K562 (cell line): Measurements from ENCODE around the gene GNAQ. TPM values are rescaled to one million over a fixed set of nuclear protein-coding genes. Genes with fewer than 3 reads are reported as not detected.
A peak's percentile ranks its signal among the peaks of the same experiment; 100 is the strongest.

Experiments used
- ATF3 ChIP-seq, 2 experiments: fragments of 450-650 bp in 1 of 2; sonication (generic) in 1 of 2; formaldehyde crosslinking in 1 of 2; IDR thresholded peaks in 1 of 2; conservative IDR thresholded peaks in 1 of 2; 2 replicates each; pipeline versions ENCODE4 v1.6.1 to v1.8.1; 2016 to 2023; ENCODE audit warnings: mild to moderate bottlenecking in 2 of 2, moderate library complexity in 2 of 2, inconsistent platforms in 1 of 2, missing genetic modification reagents in 1 of 2
- CHD1 ChIP-seq: fragments of 200-600 bp; sonication (generic); IDR thresholded peaks from one replicate; pipeline ENCODE4 v1.6.1; 2012; ENCODE audit warnings: mild to moderate bottlenecking, moderate library complexity, low read length, inconsistent platforms
- E2F5 ChIP-seq: sonication (generic); formaldehyde crosslinking; IDR thresholded peaks from 2 replicates; pipeline ENCODE4 v1.8.0; 2022; ENCODE audit warnings: mild to moderate bottlenecking, missing genetic modification reagents
- ELK1 ChIP-seq: sonication (generic); formaldehyde crosslinking; IDR thresholded peaks from 2 replicates; pipeline ENCODE4 v1.8.1; 2022; ENCODE audit warnings: missing genetic modification reagents
- EZH2 ChIP-seq: IDR thresholded peaks from 2 replicates; pipeline ENCODE4 v1.6.1; 2012; ENCODE audit warnings: low read depth, mild to moderate bottlenecking, inconsistent platforms, low read length, borderline replicate concordance
- HDAC1 ChIP-seq, 2 experiments: fragments of 450-650 bp; IDR thresholded peaks; 2 replicates each; pipeline ENCODE4 v1.6.1; 2016 to 2017; ENCODE audit warnings: inconsistent platforms in 1 of 2, mild to moderate bottlenecking in 1 of 2, moderate library complexity in 1 of 2
- HMG20B ChIP-seq: fragments of 250-450 bp; sonication (Bioruptor Pico); IDR thresholded peaks from 2 replicates; pipeline ENCODE4 v1.5.0; 2021; ENCODE audit warnings: mild to moderate bottlenecking
- NCOR1 ChIP-seq: fragments of 450-650 bp; IDR thresholded peaks from 2 replicates; pipeline ENCODE4 v1.6.1; 2016; ENCODE audit warnings: mild to moderate bottlenecking, moderate library complexity
- NELFE ChIP-seq: IDR thresholded peaks from 2 replicates; pipeline ENCODE4 v1.6.1; 2011; ENCODE audit warnings: mild to moderate bottlenecking; ENCODE audit not compliant: insufficient read depth, insufficient read length
- NKRF ChIP-seq: fragments of 450-650 bp; IDR thresholded peaks from 2 replicates; pipeline ENCODE4 v1.6.1; 2016; ENCODE audit warnings: borderline replicate concordance
- PKNOX1 ChIP-seq: fragments of 450-650 bp; IDR thresholded peaks from 2 replicates; pipeline ENCODE4 v1.6.1; 2016
- POLR2AphosphoS5 ChIP-seq: IDR thresholded peaks from 2 replicates; pipeline ENCODE4 v1.6.1; 2011; ENCODE audit warnings: mild to moderate bottlenecking, low read depth, low read length, moderate library complexity; ENCODE audit not compliant: control insufficient read depth, insufficient read depth
- POLR3A ChIP-seq: IDR thresholded peaks from 2 replicates; pipeline ENCODE4 v1.6.1; 2011; ENCODE audit warnings: borderline replicate concordance, mild to moderate bottlenecking, moderate library complexity; ENCODE audit not compliant: insufficient read length, insufficient read depth; ENCODE audit errors: extremely low read depth
- PTRF ChIP-seq: fragments of 450-650 bp; IDR thresholded peaks from 2 replicates; pipeline ENCODE4 v1.6.1; 2016; ENCODE audit warnings: mild to moderate bottlenecking, missing genetic modification characterization, missing compliant biosample characterization
- RNF2 ChIP-seq: sonication (generic); IDR thresholded peaks from 2 replicates; pipeline ENCODE4 v1.6.1; 2016
- SAFB2 ChIP-seq: fragments of 200-400 bp; formaldehyde crosslinking; IDR thresholded peaks from 2 replicates; pipeline ENCODE4 v1.6.1; 2018; ENCODE audit warnings: borderline replicate concordance, low read length, low read depth, moderate library complexity; ENCODE audit not compliant: severe bottlenecking
- SREBF2 ChIP-seq: sonication (generic); formaldehyde crosslinking; IDR thresholded peaks from 2 replicates; pipeline ENCODE4 v1.4.0; 2020; ENCODE audit warnings: mild to moderate bottlenecking, missing genetic modification reagents
- STAT5A ChIP-seq: IDR thresholded peaks from 2 replicates; pipeline ENCODE4 v1.6.1; 2012; ENCODE audit warnings: low read length, inconsistent platforms, borderline replicate concordance
- TRIM28 ChIP-seq: fragments of 450-650 bp; IDR thresholded peaks from 2 replicates; pipeline ENCODE4 v1.6.1; 2017
- ZNF175 ChIP-seq: fragments of 200-800 bp; sonication (Bioruptor generic); IDR thresholded peaks from 2 replicates; pipeline ENCODE4 v1.6.1; 2016; ENCODE audit warnings: low read depth, mild to moderate bottlenecking, missing genetic modification characterization, missing compliant biosample characterization
- ZNF277 ChIP-seq: fragments of 250-450 bp; sonication (Bioruptor Pico); IDR thresholded peaks from 2 replicates; pipeline ENCODE4 v1.8.0; 2022; ENCODE audit warnings: inconsistent platforms, mild to moderate bottlenecking, moderate library complexity, borderline replicate concordance
- polyA plus RNA-seq, 8 experiments: library from polyadenylated mRNA; depleted of rRNA in 4 of 8; stranded (reverse) in 5 of 8; unstranded in 3 of 8; fragments of >200 nt; fragmentation: Nextera tagmentation in 2 of 8; fragmentation: Illumina TruSeq in 1 of 8; extraction: Ambion mirVana in 2 of 8; extraction: Trizol in 1 of 8; gene quantifications; 2 replicates each; pipeline versions ENCODE4 v1.2.1 to v1.2.3, GENCODE V29; 2011 to 2014; ENCODE audit warnings: inconsistent platforms in 1 of 8, missing spikeins in 1 of 8
- total RNA-seq, 7 experiments: library from RNA; depleted of rRNA in 6 of 7; stranded (reverse); fragments of >200 nt in 6 of 7; fragmentation: Illumina TruSeq in 2 of 7; extraction: Trizol in 2 of 7; gene quantifications; 2 replicates each; pipeline versions ENCODE4 v1.2.1 to v1.2.3, GENCODE V29; 2011 to 2021; ENCODE audit warnings: low replicate concordance in 1 of 7

The GNAQ gene
- total and polyA plus RNA-seq, 9 of the 15 experiments (the other 6 are each of a cell fraction or from before 2014, with no cell fraction given) = 4.8 to 27.9 (median 17.5) TPM

GRCh38 chr9:77909306-77909705 is 122.3 kb downstream of the GNAQ start (continued):
- TF ChIP-seq ELK1 (CRISPR knock-in tag) (no peak), NKRF (no peak), POLR3A (no peak), CHD1 (no peak), ATF3 (IDR thresholded peaks at IDR 0.05) (no peak), ATF3 (CRISPR knock-in tag; conservative IDR thresholded peaks at IDR 0.05) (no peak), RNF2 (peak; percentile 90), SAFB2 (no peak), ZNF175 (CRISPR knock-in tag) (no peak), PKNOX1 (peak; percentile 50), E2F5 (CRISPR knock-in tag) (no peak), TRIM28 (no peak), HMG20B (CRISPR knock-in tag) (no peak), NCOR1 (peak; percentile 42; the same call in 1 of the 2 replicates), ZNF277 (CRISPR knock-in tag) (no peak), EZH2 (no peak), NELFE (no peak), HDAC1 (IDR thresholded peaks at IDR 0.05) (peak in 1 of 2 experiments; percentile 35; a peak in 1 of 4 replicates), PTRF (no peak), POLR2AphosphoS5 (0 out of 2 replicates have a peak, but pooled peaks have one; percentile 39), STAT5A (peak; percentile 57; the same call in 1 of the 2 replicates), SREBF2 (CRISPR knock-in tag) (no peak)
